K562 (cell line): ENCODE data around the gene FAT2. TPM values are rescaled to one million over a fixed set of nuclear protein-coding genes. Genes with fewer than 3 reads are reported as not detected.

ENCODE experiments used
- ATAC-seq: fragments of 200-7000 bp; cut with Tn5 transposase; 3 replicates; pipeline ENCODE4 v1.9.1; 2020; ENCODE audit warnings: moderate library complexity
- BruUV-seq: library from RNA; stranded (reverse); fragments of 400-500 nt; replicated peaks from 2 replicates; lab custom pipeline; 2021; lab: Mats Ljungman, UMichigan
- CTCF ChIA-PET: fragments of 300-600 bp; formaldehyde crosslinking; extraction: SDS; loops from one replicate; lab custom pipeline; 2021; ENCODE audit warnings: low intra/inter-chr PET ratio; lab: Yijun Ruan, JAX
- POLR2A ChIA-PET: fragments of 300-600, 350-650 bp; sonication (Branson Sonifier 250); formaldehyde crosslinking; extraction: SDS; loops from one replicate; lab custom pipeline; 2021; ENCODE audit warnings: antibody characterized with exemption, inconsistent platforms; lab: Yijun Ruan, JAX
- DNase-seq, 4 experiments: peaks; one replicate each; pipeline versions ENCODE4 v3.0.0 to v3.0.0-alpha.2; 2011 to 2018; ENCODE audit warnings: low spot score in 3 of 4, mixed read lengths in 3 of 4; ENCODE audit errors: extremely low read depth in 1 of 4
- FAIRE-seq: peaks from 2 replicates; lab custom pipeline; 2011; peaks lifted over from hg19 to GRCh38; lab: Jason Lieb, UNC
- H2AFZ ChIP-seq: 2 replicates; pipeline ENCODE4 v1.6.0; 2011; ENCODE audit warnings: low read depth, low read length, control low read depth, inconsistent platforms
- H3K27ac ChIP-seq: fragments of 200-600 bp; 3 replicates; pipeline ENCODE4 v1.8.0; 2011; ENCODE audit warnings: low read depth, mild to moderate bottlenecking, control low read depth, inconsistent platforms, low read length, moderate library complexity, mixed read lengths; ENCODE audit errors: extremely low read depth
- H3K27me3 ChIP-seq, 2 experiments: fragments of 300-600 bp in 1 of 2; 2 replicates in 1 of 2; 3 replicates in 1 of 2; pipeline versions ENCODE4 v1.6.0 to v1.8.0; 2011; ENCODE audit warnings: inconsistent platforms in 2 of 2, low read length in 2 of 2, mild to moderate bottlenecking in 1 of 2, mixed read lengths in 1 of 2, moderate library complexity in 1 of 2; ENCODE audit not compliant: control insufficient read depth in 2 of 2, insufficient read depth in 2 of 2
- H3K36me3 ChIP-seq: fragments of 300-600 bp; 3 replicates; pipeline ENCODE4 v1.8.0; 2011; ENCODE audit warnings: mild to moderate bottlenecking, low read length, inconsistent platforms; ENCODE audit not compliant: control insufficient read depth, insufficient read depth
- H3K4me1 ChIP-seq, 2 experiments: fragments of 200-600 bp in 1 of 2; replicated peaks in 1 of 2; 2 replicates in 1 of 2; 3 replicates in 1 of 2; pipeline versions ENCODE4 v1.5.1 to v1.8.0; 2011; ENCODE audit warnings: inconsistent platforms in 2 of 2, low read length in 2 of 2, mild to moderate bottlenecking in 1 of 2, mixed read lengths in 1 of 2, moderate library complexity in 1 of 2; ENCODE audit not compliant: control insufficient read depth in 2 of 2, insufficient read depth in 2 of 2
- H3K4me2 ChIP-seq: 2 replicates; pipeline ENCODE4 v1.6.1; 2011; ENCODE audit warnings: low read length, control low read depth, inconsistent platforms, mixed read lengths; ENCODE audit not compliant: insufficient read depth
- H3K4me3 ChIP-seq: fragments of 200-600 bp; sonication (generic), shearing (Covaris generic); 2 replicates; pipeline ENCODE4 v1.5.1; 2016; ENCODE audit warnings: control low read depth, inconsistent platforms
- H3K79me2 ChIP-seq: fragments of 200-600 bp; 3 replicates; pipeline ENCODE4 v1.8.0; 2011; ENCODE audit warnings: low read length, inconsistent platforms; ENCODE audit not compliant: control insufficient read depth, insufficient read depth
- H3K9ac ChIP-seq, 2 experiments: 2 replicates each; pipeline versions ENCODE4 v1.6.0 to v1.6.1; 2011; ENCODE audit warnings: low read depth in 2 of 2, low read length in 2 of 2, control low read depth in 1 of 2, inconsistent platforms in 1 of 2, mild to moderate bottlenecking in 1 of 2, mixed read lengths in 1 of 2; ENCODE audit not compliant: insufficient read depth in 1 of 2
- H3K9me1 ChIP-seq: one replicate; pipeline ENCODE4 v1.6.0; 2011; ENCODE audit warnings: inconsistent platforms, mild to moderate bottlenecking, low read length, moderate library complexity; ENCODE audit not compliant: control insufficient read depth, insufficient read depth
- H3K9me3 ChIP-seq: replicated peaks from 2 replicates; pipeline ENCODE4 v1.5.1; 2011; ENCODE audit warnings: low read depth, low read length, inconsistent platforms; ENCODE audit not compliant: control insufficient read depth, insufficient read depth
- H4K20me1 ChIP-seq: replicated peaks from 2 replicates; pipeline ENCODE4 v1.6.1; 2011; ENCODE audit warnings: low read length, inconsistent platforms, mixed read lengths; ENCODE audit not compliant: control insufficient read depth, insufficient read depth
- CHD2 ChIP-seq: IDR thresholded peaks from 2 replicates; pipeline ENCODE4 v1.6.1; 2011; ENCODE audit warnings: low read depth, low read length
- MITF ChIP-seq: IDR thresholded peaks from 2 replicates; pipeline ENCODE4 v1.6.1; 2014; ENCODE audit warnings: antibody characterized with exemption
- MYNN ChIP-seq, 2 experiments: sonication (generic); formaldehyde crosslinking in 1 of 2; IDR thresholded peaks; 2 replicates each; pipeline versions ENCODE4 v1.5.0 to v1.6.1; 2016 to 2020; ENCODE audit warnings: antibody characterized with exemption in 1 of 2, missing genetic modification reagents in 1 of 2
- RNF219 ChIP-seq: fragments of 250-450 bp; sonication (Bioruptor Pico); IDR thresholded peaks from 2 replicates; pipeline ENCODE4 v1.5.0; 2022; ENCODE audit warnings: mild to moderate bottlenecking
- ZBTB12 ChIP-seq: fragments of 250-450 bp; sonication (Bioruptor Pico); IDR thresholded peaks from 2 replicates; pipeline ENCODE4 v1.4.0; 2020
- ZC3H4 ChIP-seq: sonication (generic); formaldehyde crosslinking; IDR thresholded peaks from 2 replicates; pipeline ENCODE4 v1.9.0; 2021; ENCODE audit warnings: missing genetic modification reagents, borderline replicate concordance
- ZNF263 ChIP-seq: sonication (generic); formaldehyde crosslinking; IDR thresholded peaks from 2 replicates; pipeline ENCODE4 v1.8.0; 2022; ENCODE audit warnings: mild to moderate bottlenecking, missing genetic modification reagents, borderline replicate concordance
- WGBS: fragments of 100-300 bp; shearing (Covaris generic); methylation state at CpG from one replicate; pipeline ENCODE4 v1.1.6; 2016; ENCODE audit warnings: low coverage, mixed read lengths; ENCODE audit not compliant: insufficient coverage; ENCODE audit errors: missing lambda C conversion rate; 5-methylcytosine and 5-hydroxymethylcytosine counted together
- in situ Hi-C: fragments of 300-500 bp; cut with MboI; formaldehyde crosslinking; loops from 4 replicates; pipeline ENCODE4 v1.15.0; 2018; ENCODE audit warnings: inconsistent platforms, mixed read lengths
- intact Hi-C: fragments of 100-400 bp; cut with micrococcal nuclease; formaldehyde crosslinking; loops from 2 replicates; pipeline ENCODE4 v1.14.2; 2022
- polyA plus RNA-seq, 8 experiments: library from polyadenylated mRNA; depleted of rRNA in 4 of 8; stranded (reverse) in 5 of 8; unstranded in 3 of 8; fragments of >200 nt; fragmentation: Nextera tagmentation in 2 of 8; fragmentation: Illumina TruSeq in 1 of 8; extraction: Ambion mirVana in 2 of 8; extraction: Trizol in 1 of 8; gene quantifications; 2 replicates each; pipeline versions ENCODE4 v1.2.1 to v1.2.3, GENCODE V29; 2011 to 2014; ENCODE audit warnings: inconsistent platforms in 1 of 8, missing spikeins in 1 of 8
- total RNA-seq, 7 experiments: library from RNA; depleted of rRNA in 6 of 7; stranded (reverse); fragments of >200 nt in 6 of 7; fragmentation: Illumina TruSeq in 2 of 7; extraction: Trizol in 2 of 7; gene quantifications; 2 replicates each; pipeline versions ENCODE4 v1.2.1 to v1.2.3, GENCODE V29; 2011 to 2021; ENCODE audit warnings: low replicate concordance in 1 of 7

Gene FAT2
- total and polyA plus RNA-seq, 9 of the 15 experiments (the other 6 are each of a cell fraction or from before 2014, with no cell fraction given), result not detected

- ChIA-PET CTCF (no interaction called here), POLR2A (no interaction called here)
- Histone ChIP-seq H3K4me2 (no peak overlapping the region), H3K9ac (no peak overlapping the region), H3K27ac (no peak overlapping the region), H3K36me3 (no peaks in the 10 kb centered on the region), H3K4me3 (no peak overlapping the region), H3K9me3 (no peaks in the 10 kb centered on the region), H3K27me3 (peaks cover 5 to 33% of the 10 kb centered on the region in 2 experiments; a peak in 4 of 5 replicates), H4K20me1 (no peaks in the 10 kb centered on the region), H3K79me2 (no peaks in the 10 kb centered on the region), H3K9me1 (no peaks in the 10 kb centered on the region), H3K4me1 (no peaks in the 10 kb centered on the region; a peak in 1 of 5 replicates), H2AFZ (no peak overlapping the region)
- intact Hi-C loops, result no loop called here
- in situ Hi-C loops, result no loop called here
- no peak for ATAC-seq
- WGBS, result 0% methylated on average over 3 of the region's 3 CpGs
- BruUV-seq, result no TSS peak
- no peak for DNase-seq
- no peak for TF ChIP-seq ZC3H4
- TF ChIP-seq CHD2, result no peak
- TF ChIP-seq MYNN (IDR thresholded peaks at IDR 0.05), result no peak
- no peak for TF ChIP-seq MYNN (CRISPR knock-in tag; IDR thresholded peaks at IDR 0.05)
- no peak for TF ChIP-seq MITF
- TF ChIP-seq ZBTB12 (CRISPR knock-in tag), result no peak
- no peak for TF ChIP-seq ZNF263 (CRISPR knock-in tag)
- no peak for TF ChIP-seq RNF219 (CRISPR knock-in tag)
- FAIRE-seq, result no peak
Observed at GRCh38 chr5:151597749-151598148, 6.6 kb upstream of the FAT2 start.
